ENCODE measurements around the gene MPDZ. TPM values are rescaled to one million over a fixed set of nuclear protein-coding genes. Genes with fewer than 3 reads are reported as not detected.

MPDZ gene
- total RNA-seq, 1 donor from 2014 or later, result 70.7 TPM

DNA sequence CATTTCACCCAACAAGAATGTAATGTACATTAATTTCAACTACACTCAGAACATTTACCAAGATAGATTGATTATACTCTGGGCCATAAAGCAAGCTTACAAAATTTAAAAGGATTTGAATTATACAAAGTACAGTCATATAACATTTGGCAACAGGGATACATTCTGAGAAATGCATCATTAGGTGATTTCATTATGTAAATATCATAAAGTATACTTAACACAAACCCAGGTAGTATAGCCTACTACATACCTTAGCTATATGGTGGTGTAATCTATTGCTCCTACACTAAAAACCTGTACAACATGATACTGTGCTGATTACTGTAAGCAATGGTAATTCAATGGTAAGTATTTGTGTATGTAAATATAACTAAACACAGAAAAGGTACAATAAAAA, 202.9 kb downstream of the MPDZ start:
- Histone ChIP-seq H3K27ac (replicated peaks) (no peak overlapping the region), H3K27me3 (ENCODE audit: low read depth) (no peaks in the 10 kb centered on the region), H3K4me1 (no peaks in the 10 kb centered on the region), H3K9me3 (replicated peaks) (peaks cover 22% of the 10 kb centered on the region), H3K36me3 (no peaks in the 10 kb centered on the region), H3K4me3 (no peak overlapping the region)
- DNase-seq, result no peak
- intact Hi-C loops (cut with micrococcal nuclease), result no loop called here
- TF ChIP-seq, protein P1, sequence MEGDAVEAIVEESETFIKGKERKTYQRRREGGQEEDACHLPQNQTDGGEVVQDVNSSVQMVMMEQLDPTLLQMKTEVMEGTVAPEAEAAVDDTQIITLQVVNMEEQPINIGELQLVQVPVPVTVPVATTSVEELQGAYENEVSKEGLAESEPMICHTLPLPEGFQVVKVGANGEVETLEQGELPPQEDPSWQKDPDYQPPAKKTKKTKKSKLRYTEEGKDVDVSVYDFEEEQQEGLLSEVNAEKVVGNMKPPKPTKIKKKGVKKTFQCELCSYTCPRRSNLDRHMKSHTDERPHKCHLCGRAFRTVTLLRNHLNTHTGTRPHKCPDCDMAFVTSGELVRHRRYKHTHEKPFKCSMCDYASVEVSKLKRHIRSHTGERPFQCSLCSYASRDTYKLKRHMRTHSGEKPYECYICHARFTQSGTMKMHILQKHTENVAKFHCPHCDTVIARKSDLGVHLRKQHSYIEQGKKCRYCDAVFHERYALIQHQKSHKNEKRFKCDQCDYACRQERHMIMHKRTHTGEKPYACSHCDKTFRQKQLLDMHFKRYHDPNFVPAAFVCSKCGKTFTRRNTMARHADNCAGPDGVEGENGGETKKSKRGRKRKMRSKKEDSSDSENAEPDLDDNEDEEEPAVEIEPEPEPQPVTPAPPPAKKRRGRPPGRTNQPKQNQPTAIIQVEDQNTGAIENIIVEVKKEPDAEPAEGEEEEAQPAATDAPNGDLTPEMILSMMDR (IDR thresholded peaks at IDR 0.05; ENCODE audit: borderline replicate concordance), result no peak

- Histone ChIP-seq H3K9me3 (replicated peaks) (peaks cover 22% of the 10 kb centered on the region), H3K36me3 (no peaks in the 10 kb centered on the region), H3K27ac (replicated peaks) (no peak overlapping the region), H3K4me3 (no peak overlapping the region), H3K4me1 (no peaks in the 10 kb centered on the region), H3K27me3 (ENCODE audit: low read depth) (no peaks in the 10 kb centered on the region)
- TF ChIP-seq, protein P1 (IDR thresholded peaks at IDR 0.05; ENCODE audit: borderline replicate concordance), result no peak
- intact Hi-C loops (cut with micrococcal nuclease), result no loop called here
- no peak for DNase-seq
Measured at GRCh38 chr9:13071921-13072320, 207.6 kb downstream of the MPDZ start.

DNA sequence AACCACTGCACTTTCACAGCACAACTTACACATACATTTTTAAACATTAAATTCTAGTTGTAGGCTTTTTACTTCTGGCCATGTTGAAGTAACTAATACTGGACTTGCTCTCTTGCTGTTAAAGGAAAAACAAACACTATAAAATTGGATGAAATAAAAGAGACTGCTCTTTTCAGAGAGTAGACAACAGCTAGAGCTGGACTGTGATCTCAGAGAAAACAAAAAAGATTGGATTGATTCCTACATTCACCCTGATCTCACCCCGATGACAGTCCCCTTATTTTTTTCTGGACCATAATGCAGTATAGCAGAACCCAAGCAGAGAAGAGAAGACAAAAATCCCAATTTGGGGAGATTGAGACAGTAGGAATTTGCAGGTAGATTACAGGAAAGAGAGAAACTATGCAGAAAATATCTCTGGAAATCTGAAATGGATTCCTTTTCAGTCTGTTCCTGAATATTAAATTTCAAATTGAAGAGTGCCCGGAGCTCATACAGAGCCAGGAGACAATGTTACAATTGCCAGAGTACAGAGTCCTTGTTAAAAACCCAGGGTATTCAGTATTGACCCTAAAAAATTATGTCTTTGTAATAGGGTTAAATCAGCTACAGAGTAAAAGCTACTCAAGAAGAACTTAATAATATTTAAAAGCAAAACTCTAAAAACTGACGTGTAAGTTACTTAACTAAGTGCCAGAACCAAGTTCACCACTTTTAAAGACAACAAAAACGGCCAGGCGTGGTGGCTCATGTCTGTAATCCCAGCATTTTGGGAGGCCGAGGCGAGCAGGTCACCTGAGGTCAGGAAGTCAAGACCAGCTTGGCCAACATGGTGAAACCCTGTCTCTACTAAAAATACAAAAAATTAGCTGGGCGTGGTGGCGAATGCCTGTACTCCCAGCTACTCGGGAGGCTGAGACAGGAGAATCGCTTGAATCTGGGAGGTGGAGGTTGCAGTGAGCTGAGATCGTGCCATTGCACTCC, 208.6 kb downstream of the MPDZ start:
- H3K9me3 ChIP-seq (replicated peaks), result peaks cover 21% of the 10 kb centered on the region
- H3K27me3 ChIP-seq (ENCODE audit: low read depth), result peaks cover 3% of the 10 kb centered on the region
- no peaks in the 10 kb centered on the region for H3K36me3 ChIP-seq
- no peak overlapping the region for H3K27ac ChIP-seq (replicated peaks)
- no peaks in the 10 kb centered on the region for H3K4me1 ChIP-seq
- TF ChIP-seq, protein P1 (IDR thresholded peaks at IDR 0.05; ENCODE audit: borderline replicate concordance), result no peak
- intact Hi-C loops (cut with micrococcal nuclease), result no loop called here
- no peak overlapping the region for H3K4me3 ChIP-seq
- DNase-seq, result no peak

- Histone ChIP-seq H3K9me3 (replicated peaks) (peaks cover 7% of the 10 kb centered on the region), H3K27ac (replicated peaks) (no peak overlapping the region), H3K4me1 (peaks cover 3% of the 10 kb centered on the region), H3K27me3 (ENCODE audit: low read depth) (peaks cover 8% of the 10 kb centered on the region), H3K4me3 (no peak overlapping the region), H3K36me3 (no peaks in the 10 kb centered on the region)
- TF ChIP-seq, protein P1 (IDR thresholded peaks at IDR 0.05; ENCODE audit: borderline replicate concordance), result no peak
- no peak for DNase-seq
- intact Hi-C loops (cut with micrococcal nuclease), result no loop called here
Measured at GRCh38 chr9:13069498-13069897, 210.0 kb downstream of the MPDZ start.

- peaks cover 11% of the 10 kb centered on the region for H3K4me1 ChIP-seq
- no peak for DNase-seq
- H3K27ac ChIP-seq (replicated peaks), result no peak overlapping the region
- H3K36me3 ChIP-seq, result no peaks in the 10 kb centered on the region
- no peak overlapping the region for H3K4me3 ChIP-seq
- H3K27me3 ChIP-seq (ENCODE audit: low read depth), result peaks cover 8% of the 10 kb centered on the region
- intact Hi-C loops (cut with micrococcal nuclease), result no loop called here
- no peaks in the 10 kb centered on the region for H3K9me3 ChIP-seq (replicated peaks)
- TF ChIP-seq, protein P1 (IDR thresholded peaks at IDR 0.05; ENCODE audit: borderline replicate concordance), result no peak
Measured at GRCh38 chr9:13064676-13065075, 214.8 kb downstream of the MPDZ start.

Data from left ventricle myocardium inferior (tissue), 1 donor.